ENCODE results near the gene IL17C. TPM values are rescaled to one million over a fixed set of nuclear protein-coding genes. Genes with fewer than 3 reads are reported as not detected.

Gene IL17C
- total and polyA plus RNA-seq, 9 of the 15 experiments (the other 6 are each of a cell fraction or from before 2014, with no cell fraction given): not detected

GRCh38 chr16:88639231-88640038 lies 1.1 kb downstream of the IL17C start:
- intact Hi-C loops (cut with micrococcal nuclease) (no loop called here), in situ Hi-C loops (cut with MboI) (no loop called here)
- Histone ChIP-seq H3K79me2 (ENCODE audit: control insufficient read depth, insufficient read depth, low read length) (no peaks in the 10 kb centered on the region), H3K36me3 (ENCODE audit: control insufficient read depth, insufficient read depth, low read length) (peaks cover 11% of the 10 kb centered on the region; the same call in 1 of the 3 replicates), H4K20me1 (replicated peaks; ENCODE audit: control insufficient read depth, insufficient read depth, low read length) (peaks cover 14% of the 10 kb centered on the region; the same call in 1 of the 2 replicates), H3K4me1 (replicated peaks in 1 of 2; ENCODE audit: control insufficient read depth in 2 of 2, insufficient read depth in 2 of 2, low read length in 2 of 2) (peaks cover 13 to 79% of the 10 kb centered on the region in 2 experiments), H3K9ac (ENCODE audit: insufficient read depth in 1 of 2, low read depth in 2 of 2, low read length in 2 of 2) (peak overlapping the region in 1 of 2 experiments; percentile 81; a peak in 2 of 4 replicates), H3K9me3 (replicated peaks; ENCODE audit: control insufficient read depth, insufficient read depth, low read depth, low read length) (no peaks in the 10 kb centered on the region), H3K27ac (ENCODE audit: extremely low read depth, low read depth, low read length) (no peak overlapping the region), H2AFZ (ENCODE audit: low read depth, low read length) (peak overlapping the region; percentile 47; the same call in 1 of the 2 replicates), H3K4me3 (no peak overlapping the region), H3K4me2 (ENCODE audit: insufficient read depth, low read length) (no peak overlapping the region), H3K9me1 (ENCODE audit: control insufficient read depth, insufficient read depth, low read length) (no peaks in the 10 kb centered on the region), H3K27me3 (ENCODE audit: control insufficient read depth in 2 of 2, insufficient read depth in 2 of 2, low read length in 2 of 2) (peaks cover 13 to 18% of the 10 kb centered on the region in 2 experiments; a peak in 3 of 5 replicates)
- FAIRE-seq (no peak), DNase-seq (ENCODE audit: extremely low read depth in 1 of 4, low spot score in 3 of 4) (peak in 2 of 4 experiments; percentile 60 to 69), ATAC-seq (peak; percentile 44)
- ChIA-PET CTCF (ENCODE audit: low intra/inter-chr PET ratio) (no interaction called here), POLR2A (interaction anchor here (0.6 to 2.7 kb wide), 7 partner anchors 10 to 62 kb away, joined by 3 to 13 read pairs (median 4); no protein-coding TSS in a partner anchor)
- no TSS peak for BruUV-seq (replicated peaks)
- WGBS (ENCODE audit: insufficient coverage, low coverage, missing lambda C conversion rate): 24% methylated on average over 45 of the region's 45 CpGs
- TF ChIP-seq CCAR2 (IDR thresholded peaks at IDR 0.05; ENCODE audit: low read depth, low read length) (no peak), HMBOX1 (IDR thresholded peaks at IDR 0.05) (no peak), ADNP (tag; IDR thresholded peaks at IDR 0.05) (no peak), PYGO2 (tag; IDR thresholded peaks at IDR 0.05) (no peak), NRF1 (conservative IDR thresholded peaks at IDR 0.05 in 1 of 2, IDR thresholded peaks at IDR 0.05 in 1 of 2) (peak; percentile 29 to 33; a peak in 1 of 4 replicates), STAT5A (IDR thresholded peaks at IDR 0.05; ENCODE audit: borderline replicate concordance, low read length) (no peak), ZFPM2 (CRISPR knock-in tag; IDR thresholded peaks at IDR 0.05) (no peak), XRCC4 (IDR thresholded peaks at IDR 0.05; ENCODE audit: extremely low read depth, insufficient read depth, insufficient read length) (no peak), SP1 (CRISPR knock-in tag; IDR thresholded peaks at IDR 0.05) (peak; percentile 2; the same call in 1 of the 2 replicates), ZNF407 (IDR thresholded peaks at IDR 0.05; ENCODE audit: low read depth) (no peak), MTA3 (IDR thresholded peaks at IDR 0.05; ENCODE audit: borderline replicate concordance) (no peak), ZKSCAN3 (CRISPR knock-in tag; IDR thresholded peaks at IDR 0.05) (no peak), ZC3H11A (IDR thresholded peaks at IDR 0.05; ENCODE audit: low read depth, low read length) (no peak), BCOR (IDR thresholded peaks at IDR 0.05) (no peak)

Data from K562 (cell line).